ENCODE measurements around the gene ABHD16B.

Gene ABHD16B

DNA sequence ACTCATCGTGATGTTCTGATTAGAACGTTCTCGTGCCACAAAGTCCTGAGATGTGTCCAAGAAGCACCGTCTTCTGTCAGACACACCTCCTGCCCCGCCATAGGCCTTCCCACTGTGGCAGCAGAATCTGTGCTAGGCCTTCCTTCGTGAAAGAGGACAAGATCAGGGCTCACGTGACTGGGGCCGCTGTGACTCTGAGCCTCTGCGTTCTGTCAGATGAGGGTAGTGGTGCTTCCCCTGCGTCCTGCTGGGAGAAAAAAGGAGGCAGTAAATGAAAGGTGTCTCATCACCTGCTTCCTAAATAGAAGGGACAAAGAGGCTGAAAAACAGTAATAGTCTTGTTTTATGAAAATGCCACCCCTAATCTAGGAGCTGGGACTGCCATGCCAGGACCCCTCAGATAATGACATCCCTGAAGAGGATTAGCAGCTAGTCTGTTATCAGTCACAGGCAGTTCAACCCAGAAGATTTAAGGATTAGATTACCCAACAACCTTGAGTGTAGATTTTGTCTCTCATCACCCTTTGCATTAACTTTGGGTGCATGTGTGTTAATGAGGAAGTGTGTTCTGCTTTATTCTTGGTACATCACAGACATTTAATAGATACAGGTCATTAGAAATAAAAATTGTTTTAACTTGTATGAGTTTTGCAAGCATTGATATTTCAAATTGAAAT is 37.7 kb downstream of the ABHD16B start:
- no peak overlapping the region for H3K4me3 ChIP-seq (replicated peaks in 1 of 2; ENCODE audit: low read depth in 2 of 2, low read length in 2 of 2)
- no peak for DNase-seq (ENCODE audit: low read depth in 2 of 2)
- TF ChIP-seq, protein P1, sequence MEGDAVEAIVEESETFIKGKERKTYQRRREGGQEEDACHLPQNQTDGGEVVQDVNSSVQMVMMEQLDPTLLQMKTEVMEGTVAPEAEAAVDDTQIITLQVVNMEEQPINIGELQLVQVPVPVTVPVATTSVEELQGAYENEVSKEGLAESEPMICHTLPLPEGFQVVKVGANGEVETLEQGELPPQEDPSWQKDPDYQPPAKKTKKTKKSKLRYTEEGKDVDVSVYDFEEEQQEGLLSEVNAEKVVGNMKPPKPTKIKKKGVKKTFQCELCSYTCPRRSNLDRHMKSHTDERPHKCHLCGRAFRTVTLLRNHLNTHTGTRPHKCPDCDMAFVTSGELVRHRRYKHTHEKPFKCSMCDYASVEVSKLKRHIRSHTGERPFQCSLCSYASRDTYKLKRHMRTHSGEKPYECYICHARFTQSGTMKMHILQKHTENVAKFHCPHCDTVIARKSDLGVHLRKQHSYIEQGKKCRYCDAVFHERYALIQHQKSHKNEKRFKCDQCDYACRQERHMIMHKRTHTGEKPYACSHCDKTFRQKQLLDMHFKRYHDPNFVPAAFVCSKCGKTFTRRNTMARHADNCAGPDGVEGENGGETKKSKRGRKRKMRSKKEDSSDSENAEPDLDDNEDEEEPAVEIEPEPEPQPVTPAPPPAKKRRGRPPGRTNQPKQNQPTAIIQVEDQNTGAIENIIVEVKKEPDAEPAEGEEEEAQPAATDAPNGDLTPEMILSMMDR (IDR thresholded peaks at IDR 0.05; ENCODE audit: low read depth, low read length), result no peak

DNA sequence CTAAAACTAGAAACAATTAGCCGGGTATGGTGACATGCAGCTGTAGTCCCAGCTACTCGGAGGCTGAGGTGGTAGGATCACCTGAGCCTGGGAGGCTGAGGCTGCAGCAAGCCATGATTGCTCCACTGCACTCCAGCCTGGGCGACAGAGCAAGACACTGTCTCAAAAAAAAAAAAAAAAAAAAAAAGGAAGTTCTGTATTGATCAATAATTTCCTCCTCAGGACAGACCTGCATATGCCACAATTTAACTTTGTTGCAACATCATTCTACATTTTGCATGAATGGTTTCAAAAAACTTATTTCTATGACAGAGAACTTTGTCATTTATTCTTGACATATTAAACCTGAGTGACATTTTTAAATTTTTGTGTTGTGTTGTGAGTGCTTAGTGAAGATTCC is 39.1 kb downstream of the ABHD16B start:
- TF ChIP-seq, protein P1 (IDR thresholded peaks at IDR 0.05; ENCODE audit: low read depth, low read length), result no peak
- H3K4me3 ChIP-seq (replicated peaks in 1 of 2; ENCODE audit: low read depth in 2 of 2, low read length in 2 of 2), result no peak overlapping the region
- no peak for DNase-seq (ENCODE audit: low read depth in 2 of 2)

DNA sequence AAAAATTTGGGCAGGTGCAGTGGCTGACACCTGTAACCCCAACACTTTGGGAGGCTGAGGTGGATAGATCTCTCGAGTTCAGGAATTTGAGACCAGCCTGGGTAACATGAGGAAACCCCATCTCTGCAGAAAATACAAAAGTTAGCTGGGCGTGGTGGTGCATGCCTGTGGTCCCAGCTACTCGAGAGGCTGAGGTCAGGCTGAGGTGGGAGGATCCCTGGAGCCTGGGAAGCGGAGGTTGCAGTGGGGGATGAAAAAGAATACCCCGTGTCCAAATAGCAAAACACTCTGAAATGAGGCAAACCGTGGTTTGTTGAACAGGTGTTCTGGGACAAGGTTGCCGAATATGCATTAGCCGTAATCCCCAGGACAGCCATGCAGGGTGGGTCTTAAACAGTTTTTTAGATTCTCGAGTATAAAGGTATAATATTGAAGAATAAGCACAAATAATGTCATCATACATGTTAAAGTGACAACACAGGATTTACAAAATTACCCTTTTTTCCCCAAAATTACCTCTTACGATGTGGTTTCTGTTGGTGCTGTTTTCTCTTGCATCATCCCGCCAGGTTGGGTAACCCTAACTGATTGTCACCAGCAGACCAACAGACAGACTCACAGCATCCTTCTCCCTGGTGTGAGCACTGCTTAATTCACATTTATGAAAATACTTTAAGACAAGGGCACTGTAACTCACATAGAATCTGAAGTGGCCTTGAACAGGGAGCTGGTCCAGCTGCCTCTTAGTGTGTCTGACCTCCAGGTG is 42.7 kb downstream of the ABHD16B start:
- no peak overlapping the region for H3K4me3 ChIP-seq (replicated peaks in 1 of 2; ENCODE audit: low read depth in 2 of 2, low read length in 2 of 2)
- TF ChIP-seq, protein P1 (IDR thresholded peaks at IDR 0.05; ENCODE audit: low read depth, low read length), result no peak
- no peak for DNase-seq (ENCODE audit: low read depth in 2 of 2)

DNA sequence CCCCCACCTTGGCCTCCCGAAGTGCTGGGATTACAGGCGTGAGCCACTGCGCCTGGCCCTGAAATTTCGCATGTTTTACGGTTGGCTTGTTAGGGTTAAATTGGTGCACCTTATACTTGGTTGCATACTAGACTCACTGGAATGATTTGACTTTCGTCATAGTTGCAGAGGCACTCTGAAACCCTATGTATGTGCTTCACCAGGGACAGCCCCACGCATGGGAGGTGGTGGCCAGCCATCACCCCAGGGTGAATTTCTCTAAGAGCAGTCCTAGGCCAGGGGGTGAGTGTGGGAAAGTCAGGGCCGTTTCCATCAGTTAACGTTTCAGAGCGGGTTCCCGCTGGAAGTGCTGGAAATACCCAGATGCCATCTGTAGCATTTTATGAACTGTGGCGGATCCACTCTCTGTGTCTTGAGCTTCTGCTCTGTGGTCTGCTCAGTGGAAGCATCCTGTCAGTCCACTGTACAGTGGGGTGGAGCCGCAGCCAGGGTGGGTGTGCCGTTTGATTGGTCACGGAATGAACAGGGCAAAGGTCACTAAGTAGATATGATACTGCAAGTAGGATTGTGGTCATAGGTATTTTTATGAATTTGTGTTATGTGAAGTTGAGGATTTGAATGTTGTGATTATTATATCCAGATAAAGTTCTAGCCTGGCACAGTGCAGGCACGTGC is 46.8 kb downstream of the ABHD16B start:
- no peak overlapping the region for H3K4me3 ChIP-seq (replicated peaks in 1 of 2; ENCODE audit: low read depth in 2 of 2, low read length in 2 of 2)
- DNase-seq (ENCODE audit: low read depth in 2 of 2), result peak in 1 of 2 donors; percentile 11
- TF ChIP-seq, protein P1 (IDR thresholded peaks at IDR 0.05; ENCODE audit: low read depth, low read length), result no peak

DNA sequence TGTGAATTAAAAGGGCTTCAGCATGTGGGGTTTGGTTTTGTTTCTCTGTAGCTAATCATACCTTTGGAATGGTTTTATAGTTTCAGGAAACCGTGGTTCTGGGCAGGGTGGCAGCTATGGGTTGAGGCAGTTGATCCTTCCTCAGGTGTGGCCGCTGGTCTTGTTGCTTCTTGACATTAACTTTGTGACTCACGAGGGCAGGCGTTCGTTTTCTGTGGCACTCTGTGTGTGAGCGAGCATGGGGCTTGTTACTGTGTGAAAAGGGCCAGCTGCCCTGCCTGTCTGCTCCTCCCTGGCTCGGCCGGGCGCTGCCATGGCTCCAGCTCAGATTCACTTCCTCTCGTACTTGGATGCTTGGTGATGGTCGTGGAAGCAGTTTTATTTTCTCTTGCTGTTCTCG is 49.9 kb downstream of the ABHD16B start:
- no peak overlapping the region for H3K4me3 ChIP-seq (replicated peaks in 1 of 2; ENCODE audit: low read depth in 2 of 2, low read length in 2 of 2)
- peak; percentile 21 to 31 for DNase-seq (ENCODE audit: low read depth in 2 of 2)
- TF ChIP-seq, protein P1 (IDR thresholded peaks at IDR 0.05; ENCODE audit: low read depth, low read length), result no peak

All from cardiac fibroblast (primary cell).